HG03064 (cell line): ENCODE data around the gene LHFPL2.
"Not testable (repeated sequence)": the region's sequence is repeated elsewhere in the genome, so short reads cannot be mapped to it uniquely, and the experiment has no call there.

Experiments used
- ATAC-seq: cut with Tn5 transposase; IDR thresholded peaks from one replicate; pipeline ENCODE4 v1.9.1; 2021; ENCODE audit warnings: low read depth; ENCODE audit not compliant: unreplicated experiment

Gene LHFPL2, protein sequence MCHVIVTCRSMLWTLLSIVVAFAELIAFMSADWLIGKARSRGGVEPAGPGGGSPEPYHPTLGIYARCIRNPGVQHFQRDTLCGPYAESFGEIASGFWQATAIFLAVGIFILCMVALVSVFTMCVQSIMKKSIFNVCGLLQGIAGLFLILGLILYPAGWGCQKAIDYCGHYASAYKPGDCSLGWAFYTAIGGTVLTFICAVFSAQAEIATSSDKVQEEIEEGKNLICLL

DNA sequence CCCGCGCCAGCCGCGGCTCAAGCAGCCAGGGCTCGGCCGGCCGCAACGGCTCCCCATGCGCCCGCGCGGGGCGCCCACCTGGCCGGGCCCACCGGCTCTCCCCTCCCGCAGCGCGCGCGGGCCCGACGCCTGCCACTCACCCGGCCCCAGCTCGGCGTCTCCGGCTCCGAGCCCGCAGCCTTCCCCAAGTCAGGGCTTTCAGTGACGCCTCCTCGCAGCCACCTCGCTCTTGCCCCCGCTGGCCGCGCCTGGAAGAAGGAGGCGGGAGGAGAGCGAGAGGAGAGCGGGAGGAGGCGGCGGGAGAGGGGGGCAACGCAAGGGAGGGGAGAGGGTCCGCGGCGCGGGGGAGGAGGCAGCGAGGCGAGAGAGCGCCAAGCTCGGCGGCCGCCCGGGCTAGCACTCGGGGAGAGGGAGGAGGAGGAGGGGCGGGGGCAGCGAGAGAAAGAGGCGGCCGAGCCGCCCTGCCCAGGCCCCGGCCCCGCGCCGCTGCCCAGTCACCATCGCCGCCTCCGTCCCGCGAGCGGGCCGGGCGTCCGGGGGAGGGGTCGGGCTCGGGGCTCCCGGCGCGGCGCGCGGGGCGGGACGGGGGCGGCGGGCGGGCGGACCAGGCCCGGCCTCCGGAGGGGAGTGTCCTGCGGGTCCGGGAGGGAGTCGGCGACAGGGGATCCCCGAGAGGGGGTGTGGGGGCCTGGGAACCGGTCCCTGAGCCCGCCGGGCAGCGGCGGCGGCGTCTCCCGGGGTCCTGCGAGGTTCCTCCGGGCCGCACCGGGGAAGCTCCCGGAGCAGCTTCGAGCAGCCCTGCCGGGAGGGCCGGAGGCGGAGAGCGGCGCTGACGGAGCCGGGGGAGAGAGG, at the start of gene LHFPL2:
Gene LHFPL2 (minus strand): TSS at position 414 of the 852 bp plus-strand sequence. CDS start 138,559 bp downstream, outside the sequence.
- no peak for ATAC-seq

DNA sequence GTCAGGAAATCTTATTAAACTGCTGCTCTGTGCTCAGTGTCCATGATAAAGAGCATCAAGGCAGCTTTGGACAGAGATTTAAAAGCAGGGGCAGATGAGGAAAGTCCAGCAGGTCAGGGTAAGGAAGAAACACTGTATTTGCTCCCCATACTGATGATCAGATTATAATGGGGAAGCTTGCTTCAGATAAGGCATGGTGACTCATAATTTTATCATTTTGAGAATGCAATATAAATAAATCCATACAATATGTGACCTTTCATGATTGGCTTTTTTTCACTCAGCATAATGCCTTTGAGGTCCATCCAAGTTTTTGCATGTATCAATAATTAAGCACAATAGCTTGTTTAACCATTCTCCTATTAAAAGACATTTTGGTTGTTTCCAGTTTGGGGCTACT, 48.1 kb upstream of the LHFPL2 start:
- ATAC-seq: no peak

DNA sequence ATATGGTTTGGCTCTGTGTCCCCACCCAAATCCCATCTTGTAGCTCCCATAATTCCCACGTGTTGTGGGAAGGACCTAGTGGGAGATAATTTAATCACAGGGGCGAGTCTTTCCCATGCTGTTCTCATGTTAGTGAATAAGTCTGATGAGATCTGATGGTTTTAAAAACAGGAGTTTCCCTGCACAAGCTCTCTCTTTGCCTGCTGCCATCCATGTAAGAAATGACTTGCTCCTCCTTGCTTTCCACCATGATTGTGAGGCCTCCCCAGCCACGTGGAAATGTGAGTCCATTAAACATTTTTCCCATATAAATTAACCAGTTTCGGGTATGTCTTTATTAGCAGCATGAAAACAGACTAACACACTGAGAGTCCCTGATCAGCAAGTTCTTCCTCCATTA, 47.5 kb upstream of the LHFPL2 start:
- ATAC-seq: not testable (repeated sequence)

DNA sequence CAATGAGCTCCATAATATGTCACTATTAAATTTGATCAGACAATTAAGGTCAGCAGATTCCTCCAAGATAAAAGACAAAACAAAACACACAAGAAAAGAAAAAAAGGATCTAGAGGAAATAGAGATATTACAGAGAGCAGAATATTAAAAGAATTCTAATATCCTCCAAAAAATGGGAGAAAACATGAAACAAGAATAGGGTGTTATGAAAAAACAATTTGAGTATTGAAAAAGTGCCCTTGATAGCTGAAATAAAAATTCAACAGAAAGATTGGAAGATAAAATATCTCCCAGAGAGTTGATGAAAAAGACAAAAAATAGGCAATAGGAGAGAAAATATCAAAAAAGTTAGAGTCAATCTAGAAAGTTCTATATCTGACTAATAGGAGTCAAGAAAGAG, 44.8 kb upstream of the LHFPL2 start:
- no peak for ATAC-seq

DNA sequence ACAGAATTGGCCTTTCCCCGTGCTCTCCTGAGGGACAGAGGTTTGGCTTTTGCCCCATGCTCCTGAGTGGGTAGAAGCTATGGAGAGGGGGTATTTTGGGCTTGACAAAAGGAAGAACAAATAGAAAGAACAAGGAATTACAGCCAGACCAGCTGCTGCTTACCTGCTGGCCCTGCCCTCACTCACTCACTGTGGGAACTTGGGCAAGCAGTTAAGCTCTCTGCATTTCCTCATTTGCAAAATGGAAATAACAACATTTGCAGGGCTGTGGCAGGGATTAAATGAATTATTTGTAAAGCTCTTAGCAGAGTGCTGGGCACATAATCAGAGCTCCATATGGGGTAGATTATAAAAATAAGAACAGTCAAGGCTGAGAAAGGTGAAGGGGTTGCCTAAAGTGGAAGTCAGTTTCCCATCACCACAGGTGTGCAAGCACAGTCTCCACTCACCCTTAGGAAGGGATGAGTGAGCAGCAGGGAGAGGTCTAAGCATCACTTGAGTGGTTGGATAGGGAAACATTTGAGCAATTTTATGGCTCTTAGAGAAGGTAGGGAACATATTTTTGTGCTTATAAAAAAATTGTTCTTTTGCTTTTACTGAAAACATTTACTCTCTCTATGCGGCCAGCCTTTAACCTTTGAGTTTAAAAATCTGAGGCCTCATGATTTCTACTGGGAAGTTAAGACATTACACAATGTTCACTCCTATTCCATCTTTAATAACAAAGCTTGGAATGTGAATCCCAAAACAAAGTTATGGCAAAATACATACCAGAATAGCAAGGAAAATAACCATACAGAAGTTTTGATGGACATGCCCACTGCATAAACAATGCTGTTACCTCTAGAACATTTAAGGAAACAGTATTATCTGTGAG, 42.8 kb upstream of the LHFPL2 start:
- ATAC-seq: no peak

DNA sequence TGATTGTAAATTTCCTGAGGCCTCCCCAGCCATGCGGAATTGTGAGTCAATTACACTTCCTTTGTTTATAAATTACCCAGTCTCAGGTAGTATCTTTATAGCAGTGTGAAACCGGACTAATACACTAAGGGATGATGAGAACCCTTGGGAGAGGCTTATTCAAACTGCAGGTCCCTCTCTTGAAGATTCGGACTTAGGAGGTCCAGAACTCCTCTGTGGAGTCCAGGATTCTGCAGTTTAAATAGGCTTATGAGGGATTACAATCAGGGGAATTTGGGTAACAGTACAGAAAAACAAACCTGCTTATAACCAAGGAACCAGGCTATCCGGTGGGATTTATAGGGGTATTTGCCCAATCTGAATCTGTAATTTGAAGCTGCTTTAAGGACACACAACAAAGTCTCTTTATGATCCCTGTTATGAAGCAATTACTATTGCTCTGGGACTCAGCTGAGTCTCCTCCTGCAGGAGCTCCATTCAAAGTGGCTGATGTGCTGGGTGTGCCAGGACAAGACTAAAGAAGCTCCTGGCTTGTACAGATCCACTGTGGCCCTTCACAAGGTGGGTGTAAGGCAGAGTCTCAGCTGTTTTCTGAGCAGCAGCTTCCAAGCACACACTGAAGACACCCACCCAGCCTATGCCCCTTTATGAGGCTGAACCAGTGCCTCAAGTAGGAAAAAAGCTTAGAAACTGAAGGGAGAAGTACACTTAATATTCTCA, 41.8 kb upstream of the LHFPL2 start:
- no peak for ATAC-seq

DNA sequence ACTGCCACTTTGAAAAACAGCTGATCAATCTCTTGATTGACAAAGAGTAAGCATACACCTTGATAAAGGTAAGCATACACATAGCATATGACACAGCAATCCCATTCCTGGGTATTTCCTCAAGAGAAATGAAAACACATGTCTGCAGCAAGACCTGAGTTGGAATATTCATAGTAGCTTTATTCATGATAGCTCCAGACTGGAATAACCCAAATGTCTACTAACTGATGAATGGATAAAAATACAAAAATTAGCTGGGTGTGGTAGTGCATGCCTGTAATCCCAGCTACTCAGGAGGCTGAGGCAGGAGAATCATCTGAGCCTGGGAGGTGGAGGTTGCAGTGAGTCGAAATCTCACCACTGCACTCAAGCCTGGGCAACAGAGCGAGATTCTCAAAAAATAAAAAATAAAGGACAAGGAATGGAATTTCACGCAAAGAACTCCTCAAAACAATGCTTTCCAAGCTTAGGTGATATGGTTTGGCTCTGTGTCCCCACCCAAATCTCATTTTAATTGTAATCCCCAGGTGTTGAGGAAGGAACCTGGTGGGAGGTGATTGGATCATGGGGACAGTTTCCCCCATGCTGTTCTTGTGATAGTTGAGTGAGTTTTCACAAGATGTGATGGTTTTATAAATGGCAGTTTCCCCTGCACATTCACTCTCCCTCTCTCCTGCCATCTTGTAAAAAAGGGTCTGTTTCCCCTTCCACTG, 41.1 kb upstream of the LHFPL2 start:
- ATAC-seq: no peak

DNA sequence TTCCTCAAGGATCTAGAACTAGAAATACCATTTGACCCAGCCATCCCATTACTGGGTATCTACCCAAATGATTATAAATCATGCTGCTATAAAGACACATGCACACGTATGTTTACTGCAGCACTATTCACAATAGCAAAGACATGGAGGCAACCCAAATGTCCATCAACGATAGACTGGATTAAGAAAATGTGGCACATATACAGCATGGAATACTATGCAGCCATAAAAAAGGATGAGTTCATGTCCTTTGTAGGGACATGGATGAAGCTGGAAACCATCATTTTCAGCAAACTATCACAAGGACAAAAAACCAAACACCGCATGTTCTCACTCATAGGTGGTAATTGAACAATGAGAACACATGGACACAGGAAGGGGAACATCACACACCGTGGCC, 38.9 kb upstream of the LHFPL2 start:
- not testable (repeated sequence) for ATAC-seq

DNA sequence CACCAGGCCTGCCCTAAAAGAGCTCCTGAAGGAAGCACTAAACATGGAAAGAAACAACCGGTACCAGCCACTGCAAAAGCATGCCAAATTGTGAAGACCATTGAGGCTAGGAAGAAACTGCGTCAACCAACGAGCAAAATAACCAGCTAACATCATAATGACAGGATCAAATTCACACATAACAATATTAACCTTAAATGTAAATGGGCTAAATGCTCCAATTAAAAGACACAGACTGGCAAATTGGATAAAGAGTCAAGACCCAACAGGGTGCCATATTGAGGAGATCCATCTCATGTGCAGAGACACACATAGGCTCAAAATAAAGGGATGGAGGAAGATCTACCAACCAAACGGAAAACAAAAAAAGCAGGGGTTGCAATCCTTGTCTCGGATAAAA, 35.3 kb upstream of the LHFPL2 start:
- ATAC-seq: not testable (repeated sequence)

DNA sequence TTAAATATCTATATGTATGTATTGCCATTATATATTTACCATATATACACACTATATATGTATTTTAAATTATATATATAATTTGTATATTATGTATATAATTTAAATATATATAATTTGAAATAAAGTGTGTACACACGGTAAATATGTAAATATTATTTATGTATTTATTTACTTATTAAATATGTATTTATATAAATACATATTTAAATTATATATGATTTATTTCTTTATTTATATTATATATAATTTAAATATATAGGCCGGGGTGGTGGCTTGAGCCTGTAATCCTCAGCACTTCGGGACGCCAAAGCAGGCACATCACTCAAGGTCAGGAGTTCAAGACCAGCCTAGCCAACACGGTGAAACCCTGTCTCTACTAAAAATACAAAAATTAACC, 31.3 kb upstream of the LHFPL2 start:
- ATAC-seq: no peak

DNA sequence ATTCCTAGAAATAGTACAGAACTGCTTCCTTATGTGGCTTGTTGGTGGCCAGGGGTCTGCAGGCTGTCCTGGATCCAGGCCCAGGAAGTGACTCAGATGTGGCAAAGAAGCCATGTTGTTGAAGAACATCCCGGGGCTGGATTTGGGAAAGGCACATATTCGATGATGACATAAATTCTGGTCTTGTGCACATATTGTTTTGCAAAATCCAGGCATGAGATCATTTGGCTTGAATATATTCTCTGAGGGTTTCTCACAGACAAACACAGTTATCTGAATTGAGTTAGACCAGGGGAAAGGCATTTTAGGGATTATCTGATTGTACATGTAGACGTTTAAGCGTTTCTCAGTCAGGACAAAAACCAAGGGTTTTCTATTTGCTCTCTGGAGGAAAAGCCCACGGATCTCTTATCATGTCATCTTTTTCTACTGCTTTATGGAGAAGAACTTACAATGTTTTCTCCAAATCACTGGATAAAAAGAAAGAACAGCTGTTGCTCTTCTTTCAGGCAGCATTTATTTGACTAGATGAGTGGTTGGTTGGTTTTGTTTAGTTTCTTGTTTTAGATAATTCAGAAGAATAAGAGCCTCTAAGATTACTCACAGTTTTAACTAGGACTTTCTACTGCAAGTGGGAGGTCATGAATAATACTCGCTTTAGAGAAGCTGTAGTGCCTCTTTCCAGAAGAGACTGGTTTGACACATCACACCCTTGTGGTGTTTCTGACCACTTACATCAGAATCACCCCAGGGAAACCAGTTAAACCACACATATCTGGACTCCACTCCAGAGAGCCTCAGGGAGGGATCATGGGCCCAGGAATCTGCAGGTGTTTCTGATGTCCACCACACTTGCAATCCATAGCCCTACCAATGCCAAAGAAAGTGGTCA, 29.5 kb upstream of the LHFPL2 start:
- no peak for ATAC-seq

DNA sequence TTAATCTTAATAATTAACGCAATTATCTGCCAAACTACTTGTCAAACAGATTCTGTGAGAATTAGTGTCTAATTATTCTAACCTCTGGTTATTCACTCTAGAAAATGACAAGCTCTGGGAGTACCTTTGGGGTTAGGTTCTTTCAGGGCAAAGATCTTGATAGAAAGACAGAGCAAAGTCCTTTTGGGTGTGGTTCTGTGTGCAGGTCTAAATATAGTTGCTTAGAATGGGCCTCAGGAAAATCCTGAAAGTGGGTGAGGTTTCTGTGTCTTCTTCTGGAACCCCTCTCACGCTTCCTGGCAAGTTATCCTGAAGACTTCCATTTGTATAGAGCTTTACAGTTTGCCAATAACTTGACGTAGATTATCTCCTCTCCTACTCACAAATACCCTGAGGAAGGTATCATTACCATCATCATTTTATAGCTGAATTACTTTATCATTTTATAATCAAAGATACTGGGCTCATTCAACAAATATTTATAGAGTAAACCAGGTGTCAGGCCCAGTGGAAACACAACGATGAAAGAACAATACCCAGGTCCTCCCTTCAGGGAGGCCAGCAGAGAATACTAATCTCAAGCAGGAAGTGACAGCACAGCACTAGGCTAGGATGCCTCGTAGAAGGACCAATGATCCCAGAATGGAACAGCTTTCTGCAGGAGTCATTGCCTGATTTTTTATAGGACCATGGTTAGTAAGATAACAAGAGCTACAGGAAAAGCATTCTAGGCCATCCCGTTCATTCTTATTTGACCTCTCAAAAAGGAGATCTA, 27.6 kb upstream of the LHFPL2 start:
- no peak for ATAC-seq

DNA sequence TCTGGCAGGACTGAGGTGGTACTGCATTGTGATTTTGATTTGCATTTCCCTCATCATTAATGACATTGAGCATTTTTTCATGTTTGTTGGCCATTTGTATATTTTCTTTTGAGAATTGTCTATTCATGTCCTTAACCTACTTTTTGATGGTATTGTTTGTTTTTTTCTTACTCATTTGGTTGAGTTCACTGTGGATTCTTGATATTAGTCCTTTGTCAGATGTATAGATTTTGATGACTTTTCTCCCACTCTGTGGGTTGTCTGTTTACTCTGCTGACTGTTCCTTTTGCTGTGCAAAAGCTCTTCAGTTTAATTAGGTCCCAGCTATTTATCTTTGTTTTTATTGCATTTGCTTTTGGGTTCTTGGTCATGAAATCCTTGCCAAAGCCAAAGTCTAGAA, 25.3 kb upstream of the LHFPL2 start:
- not testable (repeated sequence) for ATAC-seq

DNA sequence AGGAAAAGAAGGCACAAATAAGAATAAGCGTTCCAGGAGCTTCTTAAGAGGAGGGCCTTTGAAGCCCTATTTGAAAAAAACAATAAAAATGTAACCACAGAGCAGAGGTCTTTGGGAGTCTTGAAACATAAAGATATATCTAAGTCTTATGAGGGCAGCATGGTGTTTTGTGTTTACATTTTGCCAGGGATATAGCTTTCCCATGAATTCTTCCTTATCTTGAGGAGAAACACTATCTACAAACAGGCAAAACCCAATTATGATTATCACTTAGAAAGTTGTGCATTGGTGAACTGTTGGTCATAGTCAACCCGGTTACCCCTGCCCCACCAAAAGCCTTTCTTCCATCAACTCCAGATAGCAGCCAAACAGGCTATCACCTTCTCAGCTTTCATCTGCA, 23.6 kb upstream of the LHFPL2 start:
- ATAC-seq: no peak

DNA sequence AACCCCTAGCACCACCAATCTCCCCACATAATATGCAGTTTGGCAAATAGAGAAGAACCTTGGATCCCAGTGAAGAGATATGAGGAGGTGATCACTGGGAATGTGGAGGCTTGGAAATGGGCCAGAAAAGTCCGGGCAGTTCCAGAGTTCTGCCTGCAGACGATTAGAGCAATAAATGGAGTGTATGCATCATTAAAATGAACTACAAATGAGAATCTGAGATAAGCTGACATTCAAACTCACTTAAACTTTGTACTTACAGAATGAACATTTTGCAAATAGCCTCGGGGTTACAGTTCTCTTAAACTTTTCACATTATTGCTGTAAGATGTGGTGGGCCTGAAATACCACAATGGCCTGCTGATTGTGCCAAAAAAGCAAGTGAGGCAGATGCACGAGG, 23.0 kb upstream of the LHFPL2 start:
- ATAC-seq: no peak

DNA sequence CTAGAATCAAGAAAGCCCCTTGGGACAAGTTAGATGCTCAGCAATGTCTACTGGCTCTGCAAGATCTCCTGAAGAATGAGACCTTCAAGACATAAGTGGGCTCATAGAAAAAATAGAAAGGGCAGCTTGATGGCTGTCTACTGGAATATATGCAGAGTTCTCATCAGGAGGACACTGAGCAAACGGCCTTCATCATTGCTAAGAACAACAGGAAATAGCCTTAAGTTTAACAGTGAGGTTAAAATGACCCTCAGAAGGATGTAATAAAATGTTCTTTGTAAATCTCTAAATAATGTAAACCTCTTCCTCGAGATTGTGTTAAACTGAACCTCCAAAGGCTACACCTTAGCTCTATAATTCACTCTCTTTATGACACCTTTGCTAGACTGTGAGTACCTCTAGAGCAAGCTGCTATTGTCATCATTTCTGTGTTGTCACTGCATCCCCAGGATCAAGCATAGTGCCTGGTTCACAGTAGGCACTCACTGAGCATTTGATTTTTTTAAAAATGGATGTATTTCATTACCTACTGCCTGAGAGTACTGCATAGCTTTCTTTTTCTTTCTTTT, 22.2 kb upstream of the LHFPL2 start:
- ATAC-seq: no peak

DNA sequence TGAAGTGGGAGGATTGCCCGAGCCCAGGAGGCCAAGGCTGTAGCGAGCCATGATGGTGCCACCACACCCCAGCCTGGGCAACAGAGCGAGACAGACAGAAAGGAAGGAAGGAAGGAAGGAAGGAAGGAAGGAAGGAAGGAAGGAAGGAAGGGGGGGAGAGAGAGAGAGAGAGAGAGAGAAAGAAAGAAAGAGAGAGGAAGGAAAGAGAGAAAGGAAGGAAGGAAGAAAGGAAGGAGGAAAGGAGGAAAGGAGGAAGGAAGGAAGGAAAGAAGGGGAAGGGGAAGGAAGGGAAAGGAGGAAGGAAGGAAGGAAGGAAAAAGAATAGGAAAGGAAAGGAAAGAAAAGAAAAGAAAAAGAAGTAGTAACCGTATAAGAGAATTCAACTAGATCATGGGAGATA, 20.8 kb upstream of the LHFPL2 start:
- no peak for ATAC-seq
